K562 (cell line): ENCODE measurements around the gene GPX6. TPM values are rescaled to one million over a fixed set of nuclear protein-coding genes. Genes with fewer than 3 reads are reported as not detected.

Source experiments
- ATAC-seq: fragments of 200-7000 bp; cut with Tn5 transposase; 3 replicates; pipeline ENCODE4 v1.9.1; 2020; ENCODE audit warnings: moderate library complexity
- BruUV-seq: library from RNA; stranded (reverse); fragments of 400-500 nt; replicated peaks from 2 replicates; lab custom pipeline; 2021; lab: Mats Ljungman, UMichigan
- CTCF ChIA-PET: fragments of 300-600 bp; formaldehyde crosslinking; extraction: SDS; loops from one replicate; lab custom pipeline; 2021; ENCODE audit warnings: low intra/inter-chr PET ratio; lab: Yijun Ruan, JAX
- POLR2A ChIA-PET: fragments of 300-600, 350-650 bp; sonication (Branson Sonifier 250); formaldehyde crosslinking; extraction: SDS; loops from one replicate; lab custom pipeline; 2021; ENCODE audit warnings: antibody characterized with exemption, inconsistent platforms; lab: Yijun Ruan, JAX
- DNase-seq, 4 experiments: peaks; one replicate each; pipeline versions ENCODE4 v3.0.0 to v3.0.0-alpha.2; 2011 to 2018; ENCODE audit warnings: low spot score in 3 of 4, mixed read lengths in 3 of 4; ENCODE audit errors: extremely low read depth in 1 of 4
- FAIRE-seq: peaks from 2 replicates; lab custom pipeline; 2011; peaks lifted over from hg19 to GRCh38; lab: Jason Lieb, UNC
- H2AFZ ChIP-seq: 2 replicates; pipeline ENCODE4 v1.6.0; 2011; ENCODE audit warnings: low read depth, low read length, control low read depth, inconsistent platforms
- H3K27ac ChIP-seq: fragments of 200-600 bp; 3 replicates; pipeline ENCODE4 v1.8.0; 2011; ENCODE audit warnings: low read depth, mild to moderate bottlenecking, control low read depth, inconsistent platforms, low read length, moderate library complexity, mixed read lengths; ENCODE audit errors: extremely low read depth
- H3K27me3 ChIP-seq, 2 experiments: fragments of 300-600 bp in 1 of 2; 2 replicates in 1 of 2; 3 replicates in 1 of 2; pipeline versions ENCODE4 v1.6.0 to v1.8.0; 2011; ENCODE audit warnings: inconsistent platforms in 2 of 2, low read length in 2 of 2, mild to moderate bottlenecking in 1 of 2, mixed read lengths in 1 of 2, moderate library complexity in 1 of 2; ENCODE audit not compliant: control insufficient read depth in 2 of 2, insufficient read depth in 2 of 2
- H3K36me3 ChIP-seq: fragments of 300-600 bp; 3 replicates; pipeline ENCODE4 v1.8.0; 2011; ENCODE audit warnings: mild to moderate bottlenecking, low read length, inconsistent platforms; ENCODE audit not compliant: control insufficient read depth, insufficient read depth
- H3K4me1 ChIP-seq, 2 experiments: fragments of 200-600 bp in 1 of 2; replicated peaks in 1 of 2; 2 replicates in 1 of 2; 3 replicates in 1 of 2; pipeline versions ENCODE4 v1.5.1 to v1.8.0; 2011; ENCODE audit warnings: inconsistent platforms in 2 of 2, low read length in 2 of 2, mild to moderate bottlenecking in 1 of 2, mixed read lengths in 1 of 2, moderate library complexity in 1 of 2; ENCODE audit not compliant: control insufficient read depth in 2 of 2, insufficient read depth in 2 of 2
- H3K4me2 ChIP-seq: 2 replicates; pipeline ENCODE4 v1.6.1; 2011; ENCODE audit warnings: low read length, control low read depth, inconsistent platforms, mixed read lengths; ENCODE audit not compliant: insufficient read depth
- H3K4me3 ChIP-seq: fragments of 200-600 bp; sonication (generic), shearing (Covaris generic); 2 replicates; pipeline ENCODE4 v1.5.1; 2016; ENCODE audit warnings: control low read depth, inconsistent platforms
- H3K79me2 ChIP-seq: fragments of 200-600 bp; 3 replicates; pipeline ENCODE4 v1.8.0; 2011; ENCODE audit warnings: low read length, inconsistent platforms; ENCODE audit not compliant: control insufficient read depth, insufficient read depth
- H3K9ac ChIP-seq, 2 experiments: 2 replicates each; pipeline versions ENCODE4 v1.6.0 to v1.6.1; 2011; ENCODE audit warnings: low read depth in 2 of 2, low read length in 2 of 2, control low read depth in 1 of 2, inconsistent platforms in 1 of 2, mild to moderate bottlenecking in 1 of 2, mixed read lengths in 1 of 2; ENCODE audit not compliant: insufficient read depth in 1 of 2
- H3K9me1 ChIP-seq: one replicate; pipeline ENCODE4 v1.6.0; 2011; ENCODE audit warnings: inconsistent platforms, mild to moderate bottlenecking, low read length, moderate library complexity; ENCODE audit not compliant: control insufficient read depth, insufficient read depth
- H3K9me3 ChIP-seq: replicated peaks from 2 replicates; pipeline ENCODE4 v1.5.1; 2011; ENCODE audit warnings: low read depth, low read length, inconsistent platforms; ENCODE audit not compliant: control insufficient read depth, insufficient read depth
- H4K20me1 ChIP-seq: replicated peaks from 2 replicates; pipeline ENCODE4 v1.6.1; 2011; ENCODE audit warnings: low read length, inconsistent platforms, mixed read lengths; ENCODE audit not compliant: control insufficient read depth, insufficient read depth
- C11orf30 ChIP-seq: fragments of 450-650 bp; IDR thresholded peaks from 2 replicates; pipeline ENCODE4 v1.6.1; 2016; ENCODE audit warnings: low read depth, mild to moderate bottlenecking
- KDM4B ChIP-seq, 2 experiments: fragments of 450-650 bp in 1 of 2; sonication (generic) in 1 of 2; IDR thresholded peaks; 2 replicates each; pipeline ENCODE4 v1.6.1; 2016 to 2017; ENCODE audit warnings: borderline replicate concordance in 2 of 2, antibody characterized with exemption in 1 of 2, low read depth in 1 of 2, mild to moderate bottlenecking in 1 of 2
- NCOA1 ChIP-seq: fragments of 450-650 bp; IDR thresholded peaks from 2 replicates; pipeline ENCODE4 v1.6.1; 2016; ENCODE audit warnings: low read depth
- PHF8 ChIP-seq: fragments of 200-600 bp; sonication (generic); IDR thresholded peaks from 2 replicates; pipeline ENCODE4 v1.6.1; 2012; ENCODE audit warnings: mixed run types, mild to moderate bottlenecking, inconsistent platforms, low read length, moderate library complexity, borderline replicate concordance
- SIN3A ChIP-seq, 2 experiments: fragments of 150-350 bp in 1 of 2; IDR thresholded peaks; 2 replicates each; pipeline ENCODE4 v1.6.1; 2011 to 2016; ENCODE audit warnings: borderline replicate concordance in 2 of 2, low read depth in 2 of 2, low read length in 2 of 2, mild to moderate bottlenecking in 2 of 2, moderate library complexity in 2 of 2; ENCODE audit not compliant: control insufficient read depth in 1 of 2
- TCF3 ChIP-seq: sonication (generic); formaldehyde crosslinking; IDR thresholded peaks from 2 replicates; pipeline ENCODE4 v1.4.0; 2020; ENCODE audit warnings: mild to moderate bottlenecking, missing genetic modification reagents
- TCFL5 ChIP-seq: fragments of 250-450 bp; sonication (Bioruptor Pico); conservative IDR thresholded peaks from 2 replicates; pipeline ENCODE4 v1.6.1; 2021; ENCODE audit warnings: mild to moderate bottlenecking, moderate library complexity, matching md5 sums
- TOE1 ChIP-seq, 2 experiments: fragments of 450-650 bp in 1 of 2; sonication (generic) in 1 of 2; formaldehyde crosslinking in 1 of 2; IDR thresholded peaks; 2 replicates each; pipeline versions ENCODE4 v1.7.1 to v1.8.0; 2016 to 2022; ENCODE audit warnings: borderline replicate concordance in 2 of 2, mild to moderate bottlenecking in 2 of 2, antibody characterized with exemption in 1 of 2, inconsistent platforms in 1 of 2, low read depth in 1 of 2, missing genetic modification reagents in 1 of 2, moderate library complexity in 1 of 2
- TRIM24 ChIP-seq, 2 experiments: fragments of 450-650 bp; IDR thresholded peaks; 2 replicates each; pipeline ENCODE4 v1.6.1; 2016
- ZNF274 ChIP-seq: IDR thresholded peaks from 2 replicates; pipeline ENCODE4 v1.6.1; 2011; ENCODE audit warnings: low read depth, mild to moderate bottlenecking, low read length, moderate library complexity, borderline replicate concordance
- ZNF589 ChIP-seq: fragments of 200-800 bp; sonication (Bioruptor generic); IDR thresholded peaks from 2 replicates; pipeline ENCODE4 v1.6.1; 2016; ENCODE audit warnings: low read depth, missing genetic modification characterization, missing compliant biosample characterization
- ZNF766 ChIP-seq: fragments of 200-800 bp; sonication (Bioruptor generic); conservative IDR thresholded peaks from 2 replicates; pipeline ENCODE4 v1.6.1; 2016; ENCODE audit warnings: missing genetic modification characterization, missing compliant biosample characterization
- WGBS: fragments of 100-300 bp; shearing (Covaris generic); methylation state at CpG from one replicate; pipeline ENCODE4 v1.1.6; 2016; ENCODE audit warnings: low coverage, mixed read lengths; ENCODE audit not compliant: insufficient coverage; ENCODE audit errors: missing lambda C conversion rate; 5-methylcytosine and 5-hydroxymethylcytosine counted together
- in situ Hi-C: fragments of 300-500 bp; cut with MboI; formaldehyde crosslinking; loops from 4 replicates; pipeline ENCODE4 v1.15.0; 2018; ENCODE audit warnings: inconsistent platforms, mixed read lengths
- intact Hi-C: fragments of 100-400 bp; cut with micrococcal nuclease; formaldehyde crosslinking; loops from 2 replicates; pipeline ENCODE4 v1.14.2; 2022
- polyA plus RNA-seq, 8 experiments: library from polyadenylated mRNA; depleted of rRNA in 4 of 8; stranded (reverse) in 5 of 8; unstranded in 3 of 8; fragments of >200 nt; fragmentation: Nextera tagmentation in 2 of 8; fragmentation: Illumina TruSeq in 1 of 8; extraction: Ambion mirVana in 2 of 8; extraction: Trizol in 1 of 8; gene quantifications; 2 replicates each; pipeline versions ENCODE4 v1.2.1 to v1.2.3, GENCODE V29; 2011 to 2014; ENCODE audit warnings: inconsistent platforms in 1 of 8, missing spikeins in 1 of 8
- total RNA-seq, 7 experiments: library from RNA; depleted of rRNA in 6 of 7; stranded (reverse); fragments of >200 nt in 6 of 7; fragmentation: Illumina TruSeq in 2 of 7; extraction: Trizol in 2 of 7; gene quantifications; 2 replicates each; pipeline versions ENCODE4 v1.2.1 to v1.2.3, GENCODE V29; 2011 to 2021; ENCODE audit warnings: low replicate concordance in 1 of 7
- TF ChIP-seq, protein P1 (sequence below): sonication (generic); formaldehyde crosslinking; IDR thresholded peaks from 2 replicates; pipeline ENCODE4 v1.8.1; 2022; ENCODE audit warnings: missing genetic modification reagents
- TF ChIP-seq, protein P2 (sequence below): sonication (generic); formaldehyde crosslinking; IDR thresholded peaks from 2 replicates; pipeline ENCODE4 v1.8.0; 2022; ENCODE audit warnings: mild to moderate bottlenecking, missing genetic modification reagents, borderline replicate concordance
- TF ChIP-seq, protein P3 (sequence below): sonication (generic); formaldehyde crosslinking; IDR thresholded peaks from 2 replicates; pipeline ENCODE4 v1.8.0; 2023; ENCODE audit warnings: mild to moderate bottlenecking, missing genetic modification reagents

The GPX6 gene
- total and polyA plus RNA-seq, 9 of the 15 experiments (the other 6 are each of a cell fraction or from before 2014, with no cell fraction given), result not detected

DNA sequence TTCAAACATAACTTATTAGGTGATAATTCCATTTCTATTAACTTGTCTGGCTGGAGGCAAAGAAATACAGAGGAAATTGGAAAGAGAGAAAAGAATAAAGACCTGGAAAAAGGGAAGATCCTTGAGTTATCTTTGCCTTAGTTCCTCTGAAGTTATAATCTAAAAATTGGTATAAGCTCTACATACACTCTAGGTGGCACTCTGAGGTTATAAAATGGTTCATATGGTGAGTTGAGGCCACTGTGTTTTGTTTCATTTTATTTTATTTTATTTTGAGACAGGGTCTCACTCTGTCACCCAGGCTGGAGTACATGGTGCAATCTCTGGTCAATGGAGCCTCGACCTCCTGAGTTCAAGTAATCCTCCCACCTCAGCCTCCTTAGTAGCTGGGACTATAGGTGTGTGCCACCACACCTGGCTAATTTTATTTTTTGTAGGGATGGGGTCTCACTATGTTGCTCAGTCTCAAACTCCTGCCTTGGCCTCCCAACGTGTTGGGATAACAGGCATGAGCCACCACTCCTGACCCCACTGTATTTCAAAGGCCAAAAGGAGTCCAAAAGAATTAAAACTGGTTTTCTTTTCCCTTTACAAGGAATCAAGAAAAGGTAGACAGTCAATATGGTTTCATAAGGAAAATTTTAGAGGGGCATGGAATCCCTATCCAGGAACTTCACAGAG lies 19.4 kb downstream of the GPX6 start (continued):
- TF ChIP-seq, protein P1, sequence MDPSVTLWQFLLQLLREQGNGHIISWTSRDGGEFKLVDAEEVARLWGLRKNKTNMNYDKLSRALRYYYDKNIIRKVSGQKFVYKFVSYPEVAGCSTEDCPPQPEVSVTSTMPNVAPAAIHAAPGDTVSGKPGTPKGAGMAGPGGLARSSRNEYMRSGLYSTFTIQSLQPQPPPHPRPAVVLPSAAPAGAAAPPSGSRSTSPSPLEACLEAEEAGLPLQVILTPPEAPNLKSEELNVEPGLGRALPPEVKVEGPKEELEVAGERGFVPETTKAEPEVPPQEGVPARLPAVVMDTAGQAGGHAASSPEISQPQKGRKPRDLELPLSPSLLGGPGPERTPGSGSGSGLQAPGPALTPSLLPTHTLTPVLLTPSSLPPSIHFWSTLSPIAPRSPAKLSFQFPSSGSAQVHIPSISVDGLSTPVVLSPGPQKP (CRISPR knock-in tag), result no peak
- no peak for TF ChIP-seq SIN3A (IDR thresholded peaks at IDR 0.05; ENCODE audit: borderline replicate concordance in 2 of 2, control insufficient read depth in 1 of 2, low read depth in 2 of 2, low read length in 2 of 2)
- TF ChIP-seq ZNF274, result no peak
- TF ChIP-seq KDM4B (IDR thresholded peaks at IDR 0.05; ENCODE audit: borderline replicate concordance in 2 of 2, low read depth in 1 of 2), result no peak
- TF ChIP-seq TCFL5, result no peak
- no peak for TF ChIP-seq C11orf30

DNA sequence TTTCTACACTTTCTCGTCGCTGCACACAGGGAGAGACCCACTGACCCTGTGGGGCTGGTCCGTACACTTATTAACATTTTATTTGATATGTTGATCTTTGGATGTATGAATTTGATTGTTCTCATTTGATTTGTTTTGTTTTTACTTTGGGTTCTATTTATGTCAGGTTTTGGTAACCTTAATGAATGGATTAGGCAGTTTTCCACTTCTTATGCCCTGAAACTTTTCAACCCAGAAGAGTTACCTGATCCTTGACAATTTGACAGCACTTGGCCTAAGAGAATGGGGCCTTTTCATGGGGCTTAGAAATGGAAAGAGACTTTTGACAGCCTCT lies 23.6 kb downstream of the GPX6 start:
- Histone ChIP-seq H4K20me1 (no peaks in the 10 kb centered on the region), H3K27ac (peak overlapping the region; percentile 65; the same call in 2 of the 3 replicates), H3K79me2 (peaks cover 23% of the 10 kb centered on the region), H3K4me2 (peak overlapping the region; percentile 70), H2AFZ (peak overlapping the region; percentile 75), H3K9me1 (no peaks in the 10 kb centered on the region), H3K4me3 (peak overlapping the region; percentile 31), H3K9me3 (no peaks in the 10 kb centered on the region), H3K27me3 (no peaks in the 10 kb centered on the region), H3K36me3 (no peaks in the 10 kb centered on the region), H3K9ac (peak overlapping the region in 1 of 2 experiments; percentile 54; a peak in 2 of 4 replicates), H3K4me1 (peaks cover 9 to 19% of the 10 kb centered on the region in 2 experiments)
- ATAC-seq (no peak), FAIRE-seq (no peak), DNase-seq (no peak)
- POLR2A ChIA-PET, result interaction anchor here (1.1 to 1.3 kb wide), 3 partner anchors 15 to 69 kb away, joined by 3 read pairs; no protein-coding TSS in a partner anchor
- CTCF ChIA-PET, result no interaction called here
- no TSS peak for BruUV-seq
- intact Hi-C loops (loop anchor here (10.0 kb wide), 1 partner anchor 323 kb away; no protein-coding TSS in a partner anchor), in situ Hi-C loops (loop anchor here (5.0 kb wide), 1 partner anchor 190 kb away; no protein-coding TSS in a partner anchor)
- 18% methylated on average over 3 of the region's 3 CpGs for WGBS
- TF ChIP-seq NCOA1, result no peak
- 0 out of 2 replicates have a peak, but pooled peaks have one; percentile 2 for TF ChIP-seq ZNF589 (CRISPR knock-in tag)
- TF ChIP-seq TOE1 (IDR thresholded peaks at IDR 0.05; ENCODE audit: borderline replicate concordance), result 0 out of 2 replicates have a peak, but pooled peaks have one; percentile 13
- no peak for TF ChIP-seq TOE1 (CRISPR knock-in tag; IDR thresholded peaks at IDR 0.05; ENCODE audit: borderline replicate concordance, low read depth)
- no peak for TF ChIP-seq TCF3 (CRISPR knock-in tag)
- TF ChIP-seq, protein P2, sequence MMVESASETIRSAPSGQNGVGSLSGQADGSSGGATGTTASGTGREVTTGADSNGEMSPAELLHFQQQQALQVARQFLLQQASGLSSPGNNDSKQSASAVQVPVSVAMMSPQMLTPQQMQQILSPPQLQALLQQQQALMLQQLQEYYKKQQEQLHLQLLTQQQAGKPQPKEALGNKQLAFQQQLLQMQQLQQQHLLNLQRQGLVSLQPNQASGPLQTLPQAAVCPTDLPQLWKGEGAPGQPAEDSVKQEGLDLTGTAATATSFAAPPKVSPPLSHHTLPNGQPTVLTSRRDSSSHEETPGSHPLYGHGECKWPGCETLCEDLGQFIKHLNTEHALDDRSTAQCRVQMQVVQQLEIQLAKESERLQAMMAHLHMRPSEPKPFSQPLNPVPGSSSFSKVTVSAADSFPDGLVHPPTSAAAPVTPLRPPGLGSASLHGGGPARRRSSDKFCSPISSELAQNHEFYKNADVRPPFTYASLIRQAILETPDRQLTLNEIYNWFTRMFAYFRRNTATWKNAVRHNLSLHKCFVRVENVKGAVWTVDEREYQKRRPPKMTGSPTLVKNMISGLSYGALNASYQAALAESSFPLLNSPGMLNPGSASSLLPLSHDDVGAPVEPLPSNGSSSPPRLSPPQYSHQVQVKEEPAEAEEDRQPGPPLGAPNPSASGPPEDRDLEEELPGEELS (CRISPR knock-in tag), result no peak
- TF ChIP-seq ZNF766 (CRISPR knock-in tag), result 0 out of 2 replicates have a peak, but pooled peaks have one; percentile 3
- peak; percentile 37; the same call in 1 of the 2 replicates for TF ChIP-seq PHF8
- no peak for TF ChIP-seq TRIM24 (IDR thresholded peaks at IDR 0.05)
- TF ChIP-seq, protein P3, sequence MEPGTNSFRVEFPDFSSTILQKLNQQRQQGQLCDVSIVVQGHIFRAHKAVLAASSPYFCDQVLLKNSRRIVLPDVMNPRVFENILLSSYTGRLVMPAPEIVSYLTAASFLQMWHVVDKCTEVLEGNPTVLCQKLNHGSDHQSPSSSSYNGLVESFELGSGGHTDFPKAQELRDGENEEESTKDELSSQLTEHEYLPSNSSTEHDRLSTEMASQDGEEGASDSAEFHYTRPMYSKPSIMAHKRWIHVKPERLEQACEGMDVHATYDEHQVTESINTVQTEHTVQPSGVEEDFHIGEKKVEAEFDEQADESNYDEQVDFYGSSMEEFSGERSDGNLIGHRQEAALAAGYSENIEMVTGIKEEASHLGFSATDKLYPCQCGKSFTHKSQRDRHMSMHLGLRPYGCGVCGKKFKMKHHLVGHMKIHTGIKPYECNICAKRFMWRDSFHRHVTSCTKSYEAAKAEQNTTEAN (CRISPR knock-in tag), result no peak
